ENCODE results near the gene DIAPH3. TPM values are rescaled to one million over a fixed set of nuclear protein-coding genes. Genes with fewer than 3 reads are reported as not detected.

The DIAPH3 gene
- total RNA-seq, 3 donors from 2014 or later, result 1.3 to 5.7 (median 3.1) TPM

DNA sequence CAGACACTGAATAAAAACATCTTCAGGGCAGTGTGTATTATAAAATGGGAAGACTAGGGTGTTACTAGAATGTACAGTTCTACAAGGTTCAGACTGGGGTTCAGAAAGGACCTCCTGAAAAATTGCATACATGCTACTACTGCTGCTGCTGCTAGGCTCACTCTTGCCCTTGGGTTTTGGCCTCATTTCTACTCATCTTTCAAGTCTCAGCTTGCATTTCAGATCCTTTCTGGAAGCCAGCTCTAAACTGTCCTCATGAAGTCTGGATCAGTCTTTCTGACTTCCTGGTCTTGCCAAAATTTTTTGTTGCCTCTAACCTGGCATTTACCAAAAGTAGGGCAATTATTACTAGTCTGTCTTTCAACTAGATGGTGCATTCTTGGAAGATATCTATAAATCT lies 393.3 kb downstream of the DIAPH3 start:
- TF ChIP-seq, protein P1, sequence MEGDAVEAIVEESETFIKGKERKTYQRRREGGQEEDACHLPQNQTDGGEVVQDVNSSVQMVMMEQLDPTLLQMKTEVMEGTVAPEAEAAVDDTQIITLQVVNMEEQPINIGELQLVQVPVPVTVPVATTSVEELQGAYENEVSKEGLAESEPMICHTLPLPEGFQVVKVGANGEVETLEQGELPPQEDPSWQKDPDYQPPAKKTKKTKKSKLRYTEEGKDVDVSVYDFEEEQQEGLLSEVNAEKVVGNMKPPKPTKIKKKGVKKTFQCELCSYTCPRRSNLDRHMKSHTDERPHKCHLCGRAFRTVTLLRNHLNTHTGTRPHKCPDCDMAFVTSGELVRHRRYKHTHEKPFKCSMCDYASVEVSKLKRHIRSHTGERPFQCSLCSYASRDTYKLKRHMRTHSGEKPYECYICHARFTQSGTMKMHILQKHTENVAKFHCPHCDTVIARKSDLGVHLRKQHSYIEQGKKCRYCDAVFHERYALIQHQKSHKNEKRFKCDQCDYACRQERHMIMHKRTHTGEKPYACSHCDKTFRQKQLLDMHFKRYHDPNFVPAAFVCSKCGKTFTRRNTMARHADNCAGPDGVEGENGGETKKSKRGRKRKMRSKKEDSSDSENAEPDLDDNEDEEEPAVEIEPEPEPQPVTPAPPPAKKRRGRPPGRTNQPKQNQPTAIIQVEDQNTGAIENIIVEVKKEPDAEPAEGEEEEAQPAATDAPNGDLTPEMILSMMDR (IDR thresholded peaks at IDR 0.05), result no peak
- no peak for DNase-seq
- Histone ChIP-seq H3K4me3 (no peak overlapping the region), H3K4me1 (ENCODE audit: low read depth) (no peaks in the 10 kb centered on the region), H3K36me3 (ENCODE audit: low read depth) (no peaks in the 10 kb centered on the region), H3K9me3 (no peaks in the 10 kb centered on the region)
- intact Hi-C loops (cut with DNase I, micrococcal nuclease), result no loop called here
- ATAC-seq, result no peak

DNA sequence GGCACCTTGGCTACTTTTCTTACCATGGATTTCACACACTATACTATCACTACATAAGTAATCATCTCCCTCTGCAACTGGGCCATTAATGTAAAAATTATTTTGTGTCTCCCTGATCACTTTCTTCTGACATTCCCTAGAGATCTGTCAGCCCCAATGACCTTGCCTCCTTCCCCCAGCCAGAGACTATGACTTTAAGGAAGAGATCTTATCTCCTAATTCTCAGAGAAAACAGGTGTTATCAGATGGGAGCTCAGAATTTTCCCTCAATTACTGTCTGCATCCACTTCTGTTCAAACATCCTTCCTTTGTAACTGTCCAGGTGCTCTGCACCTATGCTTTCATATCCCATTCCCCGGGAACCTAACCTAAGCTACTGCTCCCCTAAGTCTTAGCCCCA lies 397.5 kb downstream of the DIAPH3 start:
- H3K9me3 ChIP-seq, result no peaks in the 10 kb centered on the region
- DNase-seq (no peak), ATAC-seq (no peak)
- H3K36me3 ChIP-seq (ENCODE audit: low read depth), result no peaks in the 10 kb centered on the region
- no peak overlapping the region for H3K4me3 ChIP-seq
- intact Hi-C loops (cut with DNase I, micrococcal nuclease), result no loop called here
- TF ChIP-seq, protein P1 (IDR thresholded peaks at IDR 0.05), result no peak
- H3K4me1 ChIP-seq (ENCODE audit: low read depth), result no peaks in the 10 kb centered on the region

GRCh38 chr13:59755632-59756290 lies 408.0 kb downstream of the DIAPH3 start:
- H3K36me3 ChIP-seq (ENCODE audit: low read depth), result no peaks in the 10 kb centered on the region
- H3K4me1 ChIP-seq (ENCODE audit: low read depth), result no peaks in the 10 kb centered on the region
- H3K9me3 ChIP-seq, result no peaks in the 10 kb centered on the region
- no peak for DNase-seq
- TF ChIP-seq, protein P1 (IDR thresholded peaks at IDR 0.05), result no peak
- intact Hi-C loops (cut with DNase I, micrococcal nuclease), result no loop called here
- no peak overlapping the region for H3K4me3 ChIP-seq
- no peak for ATAC-seq

- intact Hi-C loops (cut with DNase I, micrococcal nuclease), result no loop called here
- no peaks in the 10 kb centered on the region for H3K4me1 ChIP-seq (ENCODE audit: low read depth)
- TF ChIP-seq, protein P1 (IDR thresholded peaks at IDR 0.05), result no peak
- no peaks in the 10 kb centered on the region for H3K9me3 ChIP-seq
- no peaks in the 10 kb centered on the region for H3K36me3 ChIP-seq (ENCODE audit: low read depth)
- no peak for DNase-seq
- no peak for ATAC-seq
- no peak overlapping the region for H3K4me3 ChIP-seq
Observed at GRCh38 chr13:59754411-59754810, 409.3 kb downstream of the DIAPH3 start.

GRCh38 chr13:59750860-59751259 lies 412.9 kb downstream of the DIAPH3 start:
- TF ChIP-seq, protein P1 (IDR thresholded peaks at IDR 0.05), result no peak
- Histone ChIP-seq H3K36me3 (ENCODE audit: low read depth) (no peaks in the 10 kb centered on the region), H3K4me3 (no peak overlapping the region), H3K4me1 (ENCODE audit: low read depth) (no peaks in the 10 kb centered on the region), H3K9me3 (no peaks in the 10 kb centered on the region)
- intact Hi-C loops (cut with DNase I, micrococcal nuclease), result no loop called here
- DNase-seq (no peak), ATAC-seq (no peak)

- no peaks in the 10 kb centered on the region for H3K4me1 ChIP-seq (ENCODE audit: low read depth)
- no peaks in the 10 kb centered on the region for H3K36me3 ChIP-seq (ENCODE audit: low read depth)
- H3K9me3 ChIP-seq, result no peaks in the 10 kb centered on the region
- ATAC-seq, result no peak
- no peak for DNase-seq
- TF ChIP-seq, protein P1 (IDR thresholded peaks at IDR 0.05), result no peak
- no peak overlapping the region for H3K4me3 ChIP-seq
- intact Hi-C loops (cut with DNase I, micrococcal nuclease), result no loop called here
Observed at GRCh38 chr13:59748046-59748445, 415.7 kb downstream of the DIAPH3 start.
